Measurements from ENCODE around the gene METRNL. TPM values are rescaled to one million over a fixed set of nuclear protein-coding genes. Genes with fewer than 3 reads are reported as not detected.

The METRNL gene
- total and polyA plus RNA-seq, 4 donors, result 0.67 to 9.0 (median 8.6) TPM

DNA sequence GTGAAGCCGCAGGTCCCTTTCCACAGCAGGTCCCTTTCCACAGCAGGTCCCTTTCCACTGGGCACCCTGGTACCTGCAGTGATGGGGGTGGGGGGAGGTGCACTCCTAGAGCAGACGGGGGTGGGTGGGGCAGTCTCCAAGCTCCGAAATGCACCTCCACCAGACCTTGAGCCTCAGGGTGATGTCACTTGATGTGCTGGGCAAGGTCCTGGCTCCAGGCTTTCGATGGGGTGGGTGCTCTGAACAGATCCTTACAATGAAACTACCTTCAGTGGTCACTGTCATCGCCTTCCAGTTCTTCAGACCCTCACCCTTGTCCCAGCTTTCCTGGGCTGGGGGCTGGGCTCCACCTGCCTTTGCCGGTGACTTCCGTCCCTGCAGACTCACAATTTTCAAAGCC, 1.5 kb upstream of the METRNL start (continued):
- TF ChIP-seq YY1 (IDR thresholded peaks at IDR 0.05), result no peak
- TF ChIP-seq, protein P1, sequence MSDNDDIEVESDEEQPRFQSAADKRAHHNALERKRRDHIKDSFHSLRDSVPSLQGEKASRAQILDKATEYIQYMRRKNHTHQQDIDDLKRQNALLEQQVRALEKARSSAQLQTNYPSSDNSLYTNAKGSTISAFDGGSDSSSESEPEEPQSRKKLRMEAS (IDR thresholded peaks at IDR 0.05), result no peak
- no peak for TF ChIP-seq EGR1 (IDR thresholded peaks at IDR 0.05; ENCODE audit: low read depth in 2 of 2)
- TF ChIP-seq, protein P2, sequence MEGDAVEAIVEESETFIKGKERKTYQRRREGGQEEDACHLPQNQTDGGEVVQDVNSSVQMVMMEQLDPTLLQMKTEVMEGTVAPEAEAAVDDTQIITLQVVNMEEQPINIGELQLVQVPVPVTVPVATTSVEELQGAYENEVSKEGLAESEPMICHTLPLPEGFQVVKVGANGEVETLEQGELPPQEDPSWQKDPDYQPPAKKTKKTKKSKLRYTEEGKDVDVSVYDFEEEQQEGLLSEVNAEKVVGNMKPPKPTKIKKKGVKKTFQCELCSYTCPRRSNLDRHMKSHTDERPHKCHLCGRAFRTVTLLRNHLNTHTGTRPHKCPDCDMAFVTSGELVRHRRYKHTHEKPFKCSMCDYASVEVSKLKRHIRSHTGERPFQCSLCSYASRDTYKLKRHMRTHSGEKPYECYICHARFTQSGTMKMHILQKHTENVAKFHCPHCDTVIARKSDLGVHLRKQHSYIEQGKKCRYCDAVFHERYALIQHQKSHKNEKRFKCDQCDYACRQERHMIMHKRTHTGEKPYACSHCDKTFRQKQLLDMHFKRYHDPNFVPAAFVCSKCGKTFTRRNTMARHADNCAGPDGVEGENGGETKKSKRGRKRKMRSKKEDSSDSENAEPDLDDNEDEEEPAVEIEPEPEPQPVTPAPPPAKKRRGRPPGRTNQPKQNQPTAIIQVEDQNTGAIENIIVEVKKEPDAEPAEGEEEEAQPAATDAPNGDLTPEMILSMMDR (IDR thresholded peaks at IDR 0.05; ENCODE audit: low read depth, low read length, missing input control), result no peak
- TF ChIP-seq RAD21 (IDR thresholded peaks at IDR 0.05), result no peak

DNA sequence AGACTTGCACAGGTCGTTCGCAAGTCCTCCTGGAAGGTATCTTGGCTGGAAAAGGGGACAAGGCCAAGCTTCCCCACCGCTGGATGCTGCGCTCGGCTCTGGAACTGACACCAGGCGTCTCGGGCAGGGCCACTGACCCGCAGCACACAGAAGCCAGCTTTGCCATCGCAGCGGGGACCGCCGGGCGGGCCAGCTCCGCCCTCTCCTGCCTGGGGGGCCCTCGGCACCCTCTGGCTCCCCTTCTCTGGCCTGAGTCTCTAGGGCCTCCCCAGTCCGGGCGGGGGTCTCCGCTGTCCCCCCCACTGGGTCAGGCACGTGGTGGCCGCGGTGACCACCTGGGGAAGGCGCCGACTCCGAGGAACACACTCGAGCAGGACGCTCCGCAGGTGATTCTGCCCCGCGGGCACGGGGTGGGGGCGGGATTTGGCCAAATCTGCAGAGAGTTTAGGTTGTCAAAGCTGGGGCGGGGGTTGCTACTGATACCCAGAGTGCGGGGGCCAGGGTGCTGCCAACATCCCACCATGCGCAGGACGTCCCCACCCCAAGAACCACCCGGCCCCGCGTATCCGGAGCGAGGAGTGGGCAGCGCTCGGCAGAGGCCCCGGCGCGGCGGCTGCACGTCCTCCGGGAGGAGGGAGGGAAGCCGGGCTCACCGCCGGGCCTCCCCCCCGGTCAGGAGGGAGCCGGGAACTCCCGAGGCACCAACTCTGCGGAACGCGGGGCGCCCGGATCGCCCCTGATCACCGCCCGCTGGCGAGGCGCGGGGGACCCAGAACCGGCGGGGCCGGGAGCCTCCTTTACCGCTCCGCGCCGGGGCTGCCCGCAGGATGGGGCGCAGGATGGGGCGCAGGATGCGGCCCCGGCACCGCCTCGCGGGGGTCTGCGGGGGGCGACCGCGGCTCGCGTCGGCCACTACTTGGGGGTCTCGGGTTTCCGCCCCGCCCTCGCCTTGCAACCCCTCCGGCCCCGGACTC, 744 bp upstream of the METRNL start:
- Histone ChIP-seq H3K4me1 (ENCODE audit: control insufficient read depth in 4 of 4, insufficient read depth in 4 of 4, low read length in 3 of 4) (peaks cover 0 to 19% (median 8%) of the 10 kb centered on the region in 4 donors), H3K9ac (ENCODE audit: low read depth in 1 of 2, low read length in 2 of 2) (no peak overlapping the region), H3K36me3 (ENCODE audit: control insufficient read depth in 4 of 4, insufficient read depth in 3 of 4, low read depth in 1 of 4, low read length in 3 of 4) (no peaks in the 10 kb centered on the region), H3K27me3 (ENCODE audit: control insufficient read depth in 4 of 4, insufficient read depth in 4 of 4, low read length in 3 of 4) (peaks cover 0 to 3% (median 0%) of the 10 kb centered on the region in 4 donors), H3K9me3 (ENCODE audit: control insufficient read depth in 4 of 4, low read length in 3 of 4) (no peaks in the 10 kb centered on the region), H3K27ac (ENCODE audit: low read depth in 1 of 2, low read length in 2 of 2) (no peak overlapping the region), H3K4me3 (ENCODE audit: low read depth in 1 of 3, low read length in 3 of 3) (peak overlapping the region in 2 of 3 donors; percentile 25 to 68)
- WGBS, result 3% methylated on average over 93 of the region's 93 CpGs
- TF ChIP-seq EGR1 (IDR thresholded peaks at IDR 0.05; ENCODE audit: low read depth in 2 of 2) (no peak), SP1 (IDR thresholded peaks at IDR 0.05) (no peak), FOXA2 (IDR thresholded peaks at IDR 0.05) (no peak), RXRA (IDR thresholded peaks at IDR 0.05) (no peak), NR2F2 (IDR thresholded peaks at IDR 0.05) (no peak), YY1 (IDR thresholded peaks at IDR 0.05) (no peak)
- TF ChIP-seq, protein P3, sequence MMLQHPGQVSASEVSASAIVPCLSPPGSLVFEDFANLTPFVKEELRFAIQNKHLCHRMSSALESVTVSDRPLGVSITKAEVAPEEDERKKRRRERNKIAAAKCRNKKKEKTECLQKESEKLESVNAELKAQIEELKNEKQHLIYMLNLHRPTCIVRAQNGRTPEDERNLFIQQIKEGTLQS (IDR thresholded peaks at IDR 0.05), result no peak
- DNase-seq (ENCODE audit: low spot score), result no peak

DNA sequence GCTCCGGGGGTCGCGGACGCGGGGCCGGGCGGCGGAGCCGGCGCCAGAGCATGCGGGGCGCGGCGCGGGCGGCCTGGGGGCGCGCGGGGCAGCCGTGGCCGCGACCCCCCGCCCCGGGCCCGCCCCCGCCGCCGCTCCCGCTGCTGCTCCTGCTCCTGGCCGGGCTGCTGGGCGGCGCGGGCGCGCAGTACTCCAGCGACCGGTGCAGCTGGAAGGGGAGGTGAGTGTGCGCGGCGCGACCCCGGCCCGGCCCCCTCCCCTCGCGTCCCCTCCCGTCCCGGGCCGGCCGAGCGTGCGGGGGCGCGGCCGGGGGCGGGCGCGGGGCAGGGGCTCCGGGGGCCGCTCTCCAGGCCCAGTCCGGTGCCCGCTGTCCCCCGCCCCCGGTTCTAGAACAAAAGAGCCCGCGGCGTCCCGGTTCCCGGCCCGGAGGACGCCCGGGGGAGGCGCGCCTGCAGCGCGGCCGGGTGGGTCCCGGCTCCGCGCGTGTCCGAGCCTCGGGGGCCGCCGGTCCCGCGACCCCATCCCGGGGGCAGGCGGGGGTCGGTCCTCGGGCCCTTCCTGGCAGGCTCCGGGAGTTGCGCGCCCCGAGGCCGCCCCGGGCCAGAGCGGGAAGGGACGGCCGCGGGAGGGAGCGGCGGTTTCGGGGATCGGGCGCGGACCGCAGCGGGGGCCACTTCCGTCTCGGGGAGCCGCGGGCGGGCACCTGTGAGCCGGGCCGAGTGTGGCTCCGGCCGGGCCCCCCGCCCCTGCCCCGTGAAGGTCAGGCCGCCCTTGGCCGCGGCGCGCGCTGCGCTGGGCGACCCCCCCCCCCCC, 563 bp downstream of the METRNL start:
- TF ChIP-seq RAD21 (IDR thresholded peaks at IDR 0.05) (no peak), EGR1 (IDR thresholded peaks at IDR 0.05; ENCODE audit: low read depth in 2 of 2) (no peak)
- WGBS, result 1% methylated on average over 127 of the region's 127 CpGs
- DNase-seq (ENCODE audit: low spot score), result no peak
- H3K27me3 ChIP-seq (ENCODE audit: control insufficient read depth in 4 of 4, insufficient read depth in 4 of 4, low read length in 3 of 4), result peaks cover 0 to 3% (median 0%) of the 10 kb centered on the region in 4 donors
- peak overlapping the region in 2 of 3 donors; percentile 6 to 68 for H3K4me3 ChIP-seq (ENCODE audit: low read depth in 1 of 3, low read length in 3 of 3)
- no peak overlapping the region for H3K9ac ChIP-seq (ENCODE audit: low read depth in 1 of 2, low read length in 2 of 2)
- peak overlapping the region in 1 of 2 donors; percentile 46 for H3K27ac ChIP-seq (ENCODE audit: low read depth in 1 of 2, low read length in 2 of 2)
- peaks cover 0 to 19% (median 8%) of the 10 kb centered on the region in 4 donors for H3K4me1 ChIP-seq (ENCODE audit: control insufficient read depth in 4 of 4, insufficient read depth in 4 of 4, low read length in 3 of 4)
- H3K36me3 ChIP-seq (ENCODE audit: control insufficient read depth in 4 of 4, insufficient read depth in 3 of 4, low read depth in 1 of 4, low read length in 3 of 4), result no peaks in the 10 kb centered on the region
- no peaks in the 10 kb centered on the region for H3K9me3 ChIP-seq (ENCODE audit: control insufficient read depth in 4 of 4, low read length in 3 of 4)

DNA sequence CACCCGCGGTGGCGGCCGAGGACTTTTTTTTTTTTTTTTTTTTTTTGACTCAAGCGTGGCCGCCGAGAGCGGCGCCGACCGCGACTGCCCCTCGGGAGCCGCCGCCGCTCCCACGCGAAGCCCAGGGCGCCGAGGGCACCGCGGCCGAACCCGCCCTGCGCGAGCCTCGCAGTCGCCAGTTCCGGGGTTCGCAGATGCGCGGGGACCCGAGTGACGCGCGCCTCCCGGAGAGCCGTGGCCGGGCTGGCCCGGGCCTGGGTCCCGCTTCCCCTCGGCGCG, 1.1 kb downstream of the METRNL start:
- peaks cover 0 to 19% (median 8%) of the 10 kb centered on the region in 4 donors for H3K4me1 ChIP-seq (ENCODE audit: control insufficient read depth in 4 of 4, insufficient read depth in 4 of 4, low read length in 3 of 4)
- H3K36me3 ChIP-seq (ENCODE audit: control insufficient read depth in 4 of 4, insufficient read depth in 3 of 4, low read depth in 1 of 4, low read length in 3 of 4), result no peaks in the 10 kb centered on the region
- H3K27me3 ChIP-seq (ENCODE audit: control insufficient read depth in 4 of 4, insufficient read depth in 4 of 4, low read length in 3 of 4), result peaks cover 0 to 3% (median 0%) of the 10 kb centered on the region in 4 donors
- peak overlapping the region in 1 of 3 donors; percentile 68 for H3K4me3 ChIP-seq (ENCODE audit: low read depth in 1 of 3, low read length in 3 of 3)
- no peak for DNase-seq (ENCODE audit: low spot score)
- no peak overlapping the region for H3K27ac ChIP-seq (ENCODE audit: low read depth in 1 of 2, low read length in 2 of 2)
- no peak overlapping the region for H3K9ac ChIP-seq (ENCODE audit: low read depth in 1 of 2, low read length in 2 of 2)
- H3K9me3 ChIP-seq (ENCODE audit: control insufficient read depth in 4 of 4, low read length in 3 of 4), result no peaks in the 10 kb centered on the region
- under 1% methylated on average over 40 of the region's 44 CpGs for WGBS
- no peak for TF ChIP-seq NR2F2 (IDR thresholded peaks at IDR 0.05)
- TF ChIP-seq EGR1 (IDR thresholded peaks at IDR 0.05; ENCODE audit: low read depth in 2 of 2), result no peak
- no peak for TF ChIP-seq JUND (IDR thresholded peaks at IDR 0.05)
- TF ChIP-seq, protein P3 (IDR thresholded peaks at IDR 0.05), result no peak
- no peak for TF ChIP-seq YY1 (IDR thresholded peaks at IDR 0.05)
- no peak for TF ChIP-seq GABPA (IDR thresholded peaks at IDR 0.05 in 1 of 2, conservative IDR thresholded peaks at IDR 0.05 in 1 of 2)
- no peak for TF ChIP-seq FOXA2 (IDR thresholded peaks at IDR 0.05)
- TF ChIP-seq, protein P2 (IDR thresholded peaks at IDR 0.05; ENCODE audit: low read depth, low read length, missing input control), result no peak
- no peak for TF ChIP-seq RXRA (IDR thresholded peaks at IDR 0.05)
- TF ChIP-seq, protein P1 (IDR thresholded peaks at IDR 0.05), result no peak
- no peak for TF ChIP-seq SP1 (IDR thresholded peaks at IDR 0.05)
